NCI-H2081 treated with DMSO at 0.1 percent for 48 hours (cell line): ENCODE data around the gene INHA.

Experiments used
- DNase-seq: peaks from one replicate; lab custom pipeline; 2025; lab: John Stamatoyannopoulos, UW

The INHA gene

DNA sequence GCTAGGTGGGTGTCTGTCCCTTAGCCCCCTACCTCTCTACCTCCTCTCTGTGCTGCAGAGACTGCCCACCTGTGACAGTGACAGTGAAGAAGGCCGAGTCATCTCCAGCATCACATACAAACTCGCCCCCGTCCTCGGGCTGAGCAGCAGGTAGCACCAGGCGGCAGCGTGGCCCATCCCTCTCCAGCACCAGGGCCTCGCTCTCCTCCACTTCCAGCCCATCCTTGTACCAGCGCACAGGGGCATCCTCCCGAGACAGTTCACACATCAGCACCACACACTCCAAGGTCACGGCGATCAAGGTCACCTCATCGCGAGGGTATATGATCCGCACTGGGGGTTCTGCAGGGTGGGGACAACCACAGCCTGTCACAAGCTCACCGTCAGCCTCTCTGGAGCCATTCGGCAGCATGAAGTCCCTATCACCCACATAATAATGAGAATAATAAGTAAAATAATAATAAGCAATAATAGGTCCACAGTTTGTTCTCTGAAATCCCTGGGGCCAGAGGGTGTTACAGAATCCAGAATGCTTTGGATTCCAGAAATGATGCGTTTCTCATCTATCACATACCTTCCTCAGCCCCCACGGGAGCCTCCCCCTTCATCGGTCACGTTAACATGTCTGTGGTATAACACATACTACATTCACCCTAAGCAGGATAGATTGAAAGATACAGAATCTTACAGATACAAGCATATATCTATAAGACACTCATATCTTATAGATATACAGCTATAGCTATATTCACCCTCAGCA, 12.8 kb upstream of the INHA start:
- no peak for DNase-seq

DNA sequence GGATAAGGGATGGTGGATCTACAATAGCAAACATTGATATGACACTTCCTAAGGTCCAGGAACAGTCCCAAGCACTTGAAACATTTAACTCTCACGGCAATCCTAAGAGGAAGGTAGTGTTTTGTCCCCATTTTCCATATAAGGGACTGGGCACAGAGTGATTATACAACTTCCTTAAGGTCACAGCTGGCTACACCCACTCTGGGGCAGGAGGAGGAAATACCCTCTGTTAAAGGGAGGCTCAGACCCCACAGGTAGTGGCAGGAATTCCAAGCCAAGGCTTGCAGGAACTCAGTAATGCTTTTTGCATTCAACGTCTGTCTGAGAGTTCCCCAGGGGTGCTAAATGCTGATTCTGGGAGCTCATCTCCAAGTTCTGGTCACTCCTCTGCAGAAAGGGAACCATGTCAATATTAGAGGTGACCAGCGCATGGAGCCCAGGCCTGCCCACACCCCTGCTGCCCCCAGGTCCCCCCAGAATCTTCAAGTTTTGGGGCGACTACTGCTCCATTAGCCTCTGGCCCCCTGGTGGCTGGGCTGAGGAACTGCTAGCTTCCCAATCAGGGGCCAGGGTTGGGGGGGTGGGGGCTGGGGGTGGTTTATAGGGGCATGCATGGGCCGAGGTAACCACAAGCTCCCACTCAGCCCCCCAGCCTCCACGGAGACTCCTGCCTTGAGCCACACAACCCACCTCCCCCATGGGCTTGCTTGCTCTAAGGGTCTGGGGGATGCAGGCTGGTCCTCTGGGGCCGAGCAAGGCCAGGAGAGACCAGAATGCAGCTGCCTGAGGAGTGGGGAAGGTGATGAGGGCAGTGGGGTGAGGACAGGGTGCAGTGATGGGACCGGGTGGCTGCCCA, 11.8 kb upstream of the INHA start:
- DNase-seq = no peak

DNA sequence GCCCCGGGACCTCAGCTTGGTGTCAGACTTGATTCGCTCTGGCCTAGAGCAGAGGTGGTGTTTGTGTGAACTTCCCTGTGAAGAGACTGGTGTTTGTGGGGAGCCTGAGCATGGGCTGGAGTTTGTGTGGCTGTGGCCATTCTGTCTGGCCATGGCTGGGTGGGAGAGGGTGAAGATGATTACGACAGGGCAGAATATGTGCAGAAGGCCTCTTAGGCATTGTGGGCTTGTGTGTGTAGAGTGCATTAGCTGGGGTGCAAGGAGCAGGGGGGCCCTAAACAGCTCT, 11.3 kb upstream of the INHA start:
- no peak for DNase-seq

DNA sequence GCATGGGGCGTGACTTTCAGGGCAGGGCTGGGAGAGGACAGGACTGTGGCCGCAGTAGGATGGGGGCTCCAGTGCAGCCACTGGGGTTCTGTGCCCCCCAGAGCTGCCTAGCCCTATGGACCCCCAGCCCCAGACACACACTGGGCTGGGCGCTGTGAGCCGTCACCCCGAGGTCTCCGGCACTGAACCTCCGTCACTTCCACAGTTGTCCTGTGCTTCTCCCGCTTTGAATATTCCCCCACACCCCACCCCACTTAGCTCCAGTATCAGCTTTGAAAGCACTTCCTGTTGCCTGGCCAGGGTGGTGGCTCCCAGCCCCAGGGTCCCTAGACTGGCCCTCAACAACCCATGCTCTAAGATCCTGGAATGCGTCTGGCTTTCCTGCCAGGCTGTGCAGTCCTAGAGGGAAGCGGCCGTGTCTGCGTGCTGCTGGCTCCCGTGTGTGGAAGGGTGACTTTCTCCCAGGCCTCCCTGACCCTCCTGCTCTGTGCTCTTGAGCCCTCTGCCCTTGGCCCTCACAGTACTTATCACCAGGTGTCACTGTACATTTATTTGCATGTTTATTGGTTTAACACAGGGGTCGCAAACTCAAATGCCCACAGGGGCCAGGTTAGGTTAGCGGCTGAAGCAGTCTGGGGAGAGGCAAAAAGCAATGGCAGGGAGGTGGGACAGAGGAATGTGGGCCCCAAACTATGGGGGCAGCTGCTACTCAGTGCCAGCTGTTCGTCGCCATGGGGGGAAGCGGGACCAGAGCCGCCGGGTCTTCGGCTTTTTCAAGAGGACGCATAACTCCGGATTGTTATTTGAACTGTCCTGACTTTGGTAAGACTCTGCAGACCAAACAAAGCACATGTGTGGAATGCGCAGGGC, 10.7 kb upstream of the INHA start:
- no peak for DNase-seq

DNA sequence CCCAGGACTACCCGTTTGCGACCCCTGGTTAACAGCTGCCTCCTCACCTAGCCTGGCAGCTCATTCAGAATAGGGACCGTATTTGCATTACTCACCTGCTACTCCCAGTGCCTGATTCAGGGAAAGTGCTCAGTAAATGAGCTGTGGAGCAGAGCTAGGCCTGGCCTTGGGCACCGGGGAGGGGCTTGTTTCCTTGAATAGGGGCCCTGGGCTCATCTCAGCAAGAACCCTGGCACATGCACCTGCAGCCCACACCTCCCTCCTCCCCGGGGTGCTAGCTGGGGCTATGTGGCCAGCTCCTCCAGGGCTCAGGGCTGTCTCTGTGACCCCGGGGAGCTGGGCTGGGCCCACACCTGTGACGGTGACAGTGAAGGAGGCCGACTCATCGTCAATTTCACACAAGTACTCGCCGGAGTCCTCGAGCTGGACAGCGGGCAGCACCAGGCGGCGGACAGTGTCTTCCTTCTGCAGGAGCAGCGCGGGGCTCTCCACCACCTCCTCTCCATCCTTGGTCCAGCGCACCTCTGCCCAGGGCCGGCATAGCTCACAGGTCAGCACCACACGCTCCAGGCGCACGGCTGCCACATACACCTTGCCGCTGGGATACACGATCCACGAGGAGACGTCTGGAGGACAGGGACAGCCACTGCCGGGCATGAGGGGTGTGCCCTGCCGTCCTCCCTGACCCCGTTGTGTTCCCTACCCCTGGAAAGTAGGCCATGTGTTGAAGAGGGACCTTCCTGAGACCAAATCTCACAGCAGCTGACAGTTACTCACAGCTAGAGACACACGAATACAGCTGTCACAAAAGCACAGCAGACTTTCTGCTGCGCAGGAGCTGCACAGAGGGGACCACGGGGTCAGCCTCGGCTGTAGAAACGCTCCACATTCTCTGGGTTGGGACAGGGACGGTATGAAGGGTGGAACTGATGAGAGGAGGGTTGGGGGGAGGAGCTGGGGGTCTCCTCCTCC, 9.8 kb upstream of the INHA start:
- DNase-seq = no peak

DNA sequence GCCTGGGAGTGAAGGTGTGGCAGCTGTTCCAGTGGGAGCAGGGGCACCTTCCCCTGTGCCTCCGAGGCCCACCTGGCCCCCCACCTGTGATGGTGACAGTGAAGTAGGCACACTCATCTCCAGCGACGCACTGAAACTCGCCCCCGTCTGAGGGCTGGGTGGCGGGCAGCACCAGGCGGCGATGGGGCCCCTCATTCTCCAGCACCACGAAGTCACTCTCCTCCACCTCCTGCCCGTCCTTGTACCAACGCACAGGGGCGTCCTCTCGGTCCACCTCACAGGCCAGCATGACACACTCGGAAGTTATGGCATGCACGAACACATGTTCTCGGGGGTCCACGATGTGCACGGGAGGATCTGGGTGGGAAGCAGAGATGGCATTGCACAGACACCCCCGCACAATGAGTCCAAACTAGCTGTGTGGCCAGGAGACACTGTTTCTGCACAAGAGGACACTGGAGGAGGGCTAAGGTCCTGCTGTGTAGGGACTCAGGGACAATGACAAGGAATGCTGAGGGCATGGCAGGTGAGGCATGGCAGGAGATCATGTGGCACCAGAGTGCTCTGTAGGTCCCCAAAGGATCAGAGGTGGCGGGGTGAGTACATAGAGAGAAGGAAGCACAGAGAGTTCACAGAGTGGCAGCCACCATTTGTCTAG, 8.7 kb upstream of the INHA start:
- DNase-seq = no peak

DNA sequence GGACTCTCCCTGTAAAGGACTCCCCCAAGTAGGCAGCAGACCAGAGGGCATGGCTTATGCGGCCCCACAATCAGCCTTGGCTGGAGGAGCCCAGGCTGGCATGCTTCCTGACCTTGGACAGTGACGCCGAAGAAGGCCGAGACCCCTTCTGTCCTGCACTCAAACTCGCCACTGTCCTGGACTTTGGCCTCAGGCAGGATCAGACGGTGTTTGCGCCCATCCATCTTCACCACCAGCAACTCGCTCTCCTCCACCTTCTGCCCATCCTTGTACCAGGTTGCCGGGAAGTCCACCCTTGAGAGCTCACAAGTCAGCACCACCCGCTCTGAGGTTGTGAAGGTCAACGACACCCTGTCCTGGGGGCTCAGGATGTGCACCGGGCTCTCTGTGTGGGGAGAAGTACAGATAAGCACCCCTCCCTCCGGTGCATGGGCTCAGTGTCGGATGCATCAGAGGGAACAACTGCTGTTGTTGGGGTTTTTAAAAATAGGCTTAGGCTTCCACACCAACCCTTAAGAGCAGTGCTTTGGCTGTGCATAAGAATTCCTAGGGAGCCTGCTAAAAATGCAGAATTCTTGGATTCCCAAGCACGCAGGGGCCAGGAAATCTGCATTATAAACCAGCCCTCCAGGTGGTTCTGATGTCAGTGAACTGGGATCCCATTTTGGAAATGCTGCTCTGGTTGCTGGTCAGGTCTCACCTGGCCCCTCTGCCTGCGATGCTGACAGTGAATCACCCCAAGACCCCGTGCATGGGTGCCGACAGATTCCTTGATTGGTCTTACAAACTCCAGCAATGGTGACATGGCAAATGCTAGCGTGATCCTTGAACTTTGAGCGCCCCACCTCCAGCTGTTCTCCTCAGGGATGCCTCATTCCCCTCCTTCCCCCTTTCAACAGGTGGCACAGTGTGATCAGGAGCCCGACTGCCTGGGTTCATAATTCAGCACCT, 6.7 kb upstream of the INHA start:
- no peak for DNase-seq

DNA sequence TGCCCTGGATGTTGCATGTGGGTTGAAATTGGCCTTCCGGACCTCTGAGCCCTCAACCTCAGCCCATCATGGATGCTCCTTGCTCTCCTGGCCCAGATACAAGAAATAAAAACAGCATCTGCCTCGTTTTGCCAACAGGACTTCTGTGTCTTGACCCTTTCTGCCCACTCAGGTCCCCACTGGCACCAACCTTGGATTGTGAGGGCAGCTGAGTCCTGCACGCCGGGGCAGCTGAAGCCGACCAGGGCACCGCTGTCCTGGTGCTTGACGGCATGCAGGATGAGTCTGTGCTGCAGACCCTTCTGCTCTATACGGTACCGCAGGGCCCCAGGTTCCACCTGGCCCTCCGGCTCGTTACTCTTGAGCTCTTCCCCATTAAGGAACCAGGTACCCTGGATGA, 5.5 kb upstream of the INHA start:
- DNase-seq = no peak

DNA sequence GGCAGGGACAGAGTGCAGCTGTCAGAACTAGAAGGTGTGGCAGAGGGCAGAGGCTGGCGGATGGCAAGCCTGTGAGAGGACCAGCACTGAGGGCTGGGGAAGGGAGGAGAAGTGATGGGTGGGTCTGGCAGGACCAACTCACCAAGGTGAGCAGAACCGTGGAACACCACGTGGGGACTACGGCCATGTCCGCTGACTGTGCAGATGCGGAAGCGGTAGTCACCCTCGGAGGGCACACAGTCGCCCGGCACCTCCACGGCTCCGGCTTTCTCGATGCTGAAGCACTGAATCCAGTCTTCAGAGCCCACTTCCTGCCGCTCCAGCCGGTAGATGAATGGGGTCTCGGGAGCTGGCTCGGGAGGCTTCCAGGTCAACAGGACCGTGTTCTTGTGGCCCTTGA, 5.0 kb upstream of the INHA start:
- DNase-seq = no peak

DNA sequence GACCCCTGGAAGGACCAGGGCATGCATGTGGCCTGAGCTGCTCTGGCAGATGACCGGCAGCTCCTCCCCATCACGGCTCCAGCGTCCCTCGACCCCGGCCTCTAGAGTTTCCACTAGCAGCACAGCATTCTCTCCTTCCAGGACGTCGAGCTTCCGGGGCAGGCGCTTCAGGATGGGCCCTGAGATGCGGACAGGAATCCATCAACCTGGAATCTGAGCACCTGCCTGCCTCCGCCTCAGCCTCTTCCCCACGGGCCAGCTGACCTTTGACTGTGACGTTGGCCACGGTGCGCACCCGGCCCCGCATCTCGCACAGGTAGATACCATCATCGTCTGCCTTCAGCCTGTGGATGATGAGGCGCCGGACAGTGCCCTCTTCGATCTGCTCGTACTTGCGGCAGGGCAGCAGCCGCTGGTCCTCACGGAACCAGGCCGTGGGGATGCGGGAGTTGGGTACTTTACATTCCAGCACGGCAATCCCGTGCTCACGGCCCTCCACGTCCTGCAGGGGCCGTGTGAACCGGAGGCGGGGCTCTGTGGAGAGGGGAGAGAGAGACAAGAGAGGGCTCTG, 4.2 kb upstream of the INHA start:
- no peak for DNase-seq

DNA sequence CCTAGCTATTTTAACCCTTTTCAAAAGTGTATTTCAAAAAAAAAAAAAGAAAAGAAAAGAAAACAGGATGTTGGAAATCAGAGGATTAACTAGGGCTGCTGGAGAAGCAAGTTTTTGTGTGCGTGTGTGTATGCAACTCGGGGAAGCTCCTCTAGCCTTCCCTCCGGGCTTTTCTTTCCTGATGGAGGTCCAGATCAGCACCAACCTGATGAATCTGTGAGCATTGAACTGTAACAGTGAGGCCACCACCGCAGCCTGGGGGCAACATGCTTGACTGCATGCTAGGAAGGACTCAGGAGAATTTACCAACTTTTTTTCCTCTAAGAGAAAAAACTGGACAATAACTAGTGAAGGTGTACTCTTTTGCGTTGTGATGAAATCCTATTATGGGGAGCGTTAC, 3.1 kb upstream of the INHA start:
- DNase-seq = no peak

DNA sequence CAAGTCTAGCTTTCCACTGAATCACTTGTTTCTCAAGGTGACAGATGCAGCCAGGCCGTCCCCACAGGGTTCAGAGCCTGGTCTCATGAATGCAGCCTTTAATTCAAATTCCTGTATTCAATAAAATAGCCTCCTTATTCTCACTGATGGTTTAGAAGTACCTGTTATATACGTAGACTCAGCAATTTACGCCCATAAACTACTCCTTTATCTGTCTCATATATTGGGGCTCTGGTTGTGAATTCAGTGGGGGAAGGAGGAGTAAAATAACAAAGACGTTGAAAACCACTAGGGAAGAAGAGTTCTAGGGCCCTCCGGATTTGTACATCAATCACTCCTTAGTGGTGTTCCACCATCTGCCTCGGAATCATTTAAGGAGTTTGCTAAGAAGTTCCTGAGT, 2.5 kb upstream of the INHA start:
- DNase-seq = no peak

DNA sequence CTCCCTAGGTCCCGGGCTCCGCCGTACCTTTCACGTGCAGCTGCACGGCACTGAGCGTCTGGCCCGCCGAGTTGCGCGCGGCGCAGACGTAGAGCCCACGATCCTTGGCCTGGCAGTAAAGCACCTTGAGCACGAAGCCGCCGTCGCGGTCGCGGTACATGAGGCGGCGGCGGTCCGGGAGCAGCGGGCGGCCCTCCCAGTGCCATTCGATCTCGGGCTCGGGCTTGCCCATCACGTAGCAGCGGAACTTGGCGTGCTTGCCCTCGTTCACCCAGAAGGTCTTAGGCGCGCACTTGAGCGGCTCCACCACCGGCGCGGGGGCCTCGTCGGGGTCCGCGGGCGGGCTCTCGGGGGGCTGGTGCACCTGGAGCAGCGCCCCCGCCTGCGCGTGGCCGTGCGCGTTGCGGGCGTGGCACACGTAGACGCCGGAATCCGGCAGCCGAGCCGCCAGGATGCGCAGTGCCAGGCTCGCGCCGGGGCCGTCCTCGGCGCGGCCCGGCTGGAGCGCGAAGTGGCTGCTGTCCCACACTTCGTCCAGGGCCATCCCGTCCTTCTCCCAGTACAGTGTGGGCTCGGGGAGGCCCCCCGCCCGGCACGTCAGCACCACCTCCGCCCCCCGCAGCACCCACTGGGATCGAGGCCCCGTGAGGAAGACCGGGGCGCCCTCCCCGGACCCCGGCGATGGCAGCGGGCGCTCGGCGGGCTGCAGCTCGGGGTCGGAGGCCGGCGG, 1.8 kb upstream of the INHA start:
- DNase-seq = no peak

DNA sequence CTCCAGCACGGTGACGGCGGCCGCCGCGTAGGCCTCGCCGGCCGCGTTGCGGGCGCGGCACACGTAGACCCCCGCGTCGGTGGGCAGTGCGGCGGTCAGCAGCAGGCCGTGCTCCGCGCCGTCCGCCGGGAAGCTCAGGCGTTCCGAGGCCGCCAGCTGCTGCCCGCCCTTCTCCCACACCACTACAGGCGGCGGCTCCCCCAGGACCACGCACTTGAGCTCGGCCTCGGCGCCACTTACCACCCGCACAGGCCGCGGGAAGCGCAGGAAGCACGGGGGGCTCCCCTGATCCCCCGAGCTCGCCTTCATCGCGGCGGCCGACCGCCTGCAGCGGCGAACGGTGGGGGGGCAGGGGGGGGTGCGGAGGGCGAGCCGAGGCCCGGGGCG, 1.2 kb upstream of the INHA start:
- no peak for DNase-seq

DNA sequence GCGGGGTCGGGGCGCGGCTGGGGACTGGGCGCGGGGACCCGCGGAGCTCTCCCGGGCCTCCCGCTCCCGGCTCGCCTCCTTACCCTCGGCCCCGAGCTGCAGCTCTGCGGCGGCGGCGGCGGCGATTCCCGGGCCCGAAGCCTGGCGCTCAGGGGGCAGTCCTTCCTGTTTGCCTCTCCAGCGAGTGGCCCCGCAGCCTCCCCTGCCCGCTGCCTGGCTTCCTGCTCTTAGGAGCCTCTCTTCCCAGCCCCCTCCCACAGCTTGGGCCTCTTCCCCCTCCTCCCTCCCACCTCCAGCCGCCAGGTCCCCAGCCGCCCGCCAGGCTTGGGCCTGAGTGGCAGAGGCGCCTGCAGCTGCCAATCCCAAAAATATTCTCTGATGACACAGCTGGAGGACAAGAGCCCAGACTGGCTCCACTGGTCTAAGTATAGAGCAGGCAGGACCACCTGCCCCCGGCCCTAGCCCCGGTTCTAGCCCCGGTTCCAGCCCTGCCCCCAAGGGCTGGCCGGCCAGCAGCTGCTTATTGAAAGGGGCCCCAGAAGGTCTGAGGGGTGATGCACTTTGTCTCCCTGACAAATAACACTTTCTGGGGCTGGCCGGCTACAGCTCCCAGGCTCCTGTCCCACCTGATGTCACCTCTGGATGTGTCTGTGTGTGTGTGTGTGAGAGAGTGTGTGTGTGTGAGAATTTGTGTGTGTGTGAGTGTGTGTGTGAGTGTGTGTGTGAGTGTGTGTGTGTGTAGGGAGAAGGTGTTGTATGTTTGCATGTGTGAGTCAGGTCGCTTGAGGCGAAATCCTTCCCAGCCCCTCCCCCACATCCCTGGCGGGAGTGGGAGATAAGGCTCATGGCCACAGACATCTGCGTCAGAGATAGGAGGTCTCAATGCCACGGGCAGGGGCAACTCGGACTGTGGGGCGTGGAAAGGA, 536 bp upstream of the INHA start, which contains the start of gene OBSL1:
Gene OBSL1, minus strand, starts transcription at position 229 of the 926 bp plus-strand sequence. CDS start 307 bp downstream, outside the sequence.
- DNase-seq = peak; percentile 7

DNA sequence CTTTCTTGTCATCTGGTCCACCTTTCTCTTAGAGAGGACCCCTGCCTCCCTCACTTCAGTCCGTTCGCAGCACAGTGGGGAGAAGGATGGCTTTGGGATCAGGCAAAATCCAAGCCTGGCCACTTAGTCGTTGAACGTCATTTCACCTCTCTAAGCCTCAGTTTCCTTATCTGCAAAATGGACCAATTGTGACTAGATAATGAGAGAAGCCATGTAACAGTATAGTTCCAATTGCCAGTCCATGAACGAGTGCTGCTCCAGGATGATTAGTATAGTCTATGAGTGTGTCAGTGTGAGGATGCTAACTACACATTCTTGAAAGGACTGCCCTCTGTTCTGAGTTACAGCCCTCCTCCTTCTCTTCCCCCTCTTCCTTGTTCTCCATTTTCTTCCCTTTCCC, 1.1 kb downstream of the INHA start:
- no peak for DNase-seq

DNA sequence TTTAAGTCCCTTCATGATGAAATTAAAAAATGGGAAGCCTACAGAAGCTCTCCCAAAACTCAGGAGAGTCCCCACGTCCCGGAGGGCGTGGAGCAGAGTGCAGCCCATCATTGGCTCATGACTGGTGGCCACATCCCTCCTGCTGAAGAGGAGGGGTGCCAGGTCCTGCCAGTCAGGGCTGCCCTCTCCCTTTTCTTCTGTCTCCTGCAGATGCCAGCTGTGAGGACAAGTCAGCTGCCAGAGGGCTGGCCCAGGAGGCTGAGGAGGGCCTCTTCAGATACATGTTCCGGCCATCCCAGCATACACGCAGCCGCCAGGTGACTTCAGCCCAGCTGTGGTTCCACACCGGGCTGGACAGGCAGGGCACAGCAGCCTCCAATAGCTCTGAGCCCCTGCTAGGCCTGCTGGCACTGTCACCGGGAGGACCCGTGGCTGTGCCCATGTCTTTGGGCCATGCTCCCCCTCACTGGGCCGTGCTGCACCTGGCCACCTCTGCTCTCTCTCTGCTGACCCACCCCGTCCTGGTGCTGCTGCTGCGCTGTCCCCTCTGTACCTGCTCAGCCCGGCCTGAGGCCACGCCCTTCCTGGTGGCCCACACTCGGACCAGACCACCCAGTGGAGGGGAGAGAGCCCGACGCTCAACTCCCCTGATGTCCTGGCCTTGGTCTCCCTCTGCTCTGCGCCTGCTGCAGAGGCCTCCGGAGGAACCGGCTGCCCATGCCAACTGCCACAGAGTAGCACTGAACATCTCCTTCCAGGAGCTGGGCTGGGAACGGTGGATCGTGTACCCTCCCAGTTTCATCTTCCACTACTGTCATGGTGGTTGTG, 2.6 kb downstream of the INHA start:
- no peak for DNase-seq
